VCaP (cell line): Measurements from ENCODE around the gene PDLIM7.

ENCODE experiments used
- H3K27ac ChIP-seq: fragments of 450-650 bp; 2 replicates; pipeline ENCODE4 v1.5.1; 2017
- TF ChIP-seq, protein P1 (sequence below): fragments of 450-650 bp; conservative IDR thresholded peaks from 2 replicates; pipeline ENCODE4 v1.5.1; 2017; ENCODE audit warnings: mild to moderate bottlenecking, moderate library complexity

PDLIM7 gene

DNA sequence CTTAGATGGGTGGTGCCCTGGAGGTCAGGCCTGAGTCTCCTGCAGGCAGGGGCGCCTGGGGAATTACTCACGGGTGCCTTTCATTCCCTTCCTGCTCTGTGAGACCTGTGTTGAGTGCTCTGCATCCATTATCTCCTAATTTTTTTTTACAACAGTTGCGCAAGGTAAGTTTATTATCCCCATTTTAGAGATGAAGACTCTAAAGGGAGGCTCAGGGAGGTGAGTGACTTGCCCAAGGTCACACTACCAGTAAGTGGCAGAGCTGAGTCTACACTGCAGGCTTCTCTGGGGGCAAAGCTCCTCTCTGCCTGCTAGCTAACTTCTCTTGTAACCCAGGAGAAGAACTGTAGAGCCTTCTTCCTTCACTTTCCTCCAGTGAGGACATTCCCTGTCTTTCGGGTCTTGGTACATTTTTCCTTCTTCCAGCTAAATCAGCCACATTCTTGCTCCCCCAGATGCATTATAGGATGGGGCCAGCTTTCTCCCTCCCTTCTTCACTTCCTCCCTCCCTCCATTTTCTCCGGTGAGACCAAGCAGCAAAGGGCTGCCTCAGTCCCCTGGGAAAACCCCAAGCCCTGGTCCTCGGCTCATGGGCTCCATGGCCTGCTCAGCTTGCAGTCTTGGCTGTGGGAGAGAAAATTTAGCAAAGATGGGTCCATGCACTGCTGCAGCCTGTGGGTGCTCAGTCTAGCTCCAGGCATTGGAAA lies 49.0 kb downstream of the PDLIM7 start:
- H3K27ac ChIP-seq = peak overlapping the region; percentile 97
- TF ChIP-seq, protein P1, sequence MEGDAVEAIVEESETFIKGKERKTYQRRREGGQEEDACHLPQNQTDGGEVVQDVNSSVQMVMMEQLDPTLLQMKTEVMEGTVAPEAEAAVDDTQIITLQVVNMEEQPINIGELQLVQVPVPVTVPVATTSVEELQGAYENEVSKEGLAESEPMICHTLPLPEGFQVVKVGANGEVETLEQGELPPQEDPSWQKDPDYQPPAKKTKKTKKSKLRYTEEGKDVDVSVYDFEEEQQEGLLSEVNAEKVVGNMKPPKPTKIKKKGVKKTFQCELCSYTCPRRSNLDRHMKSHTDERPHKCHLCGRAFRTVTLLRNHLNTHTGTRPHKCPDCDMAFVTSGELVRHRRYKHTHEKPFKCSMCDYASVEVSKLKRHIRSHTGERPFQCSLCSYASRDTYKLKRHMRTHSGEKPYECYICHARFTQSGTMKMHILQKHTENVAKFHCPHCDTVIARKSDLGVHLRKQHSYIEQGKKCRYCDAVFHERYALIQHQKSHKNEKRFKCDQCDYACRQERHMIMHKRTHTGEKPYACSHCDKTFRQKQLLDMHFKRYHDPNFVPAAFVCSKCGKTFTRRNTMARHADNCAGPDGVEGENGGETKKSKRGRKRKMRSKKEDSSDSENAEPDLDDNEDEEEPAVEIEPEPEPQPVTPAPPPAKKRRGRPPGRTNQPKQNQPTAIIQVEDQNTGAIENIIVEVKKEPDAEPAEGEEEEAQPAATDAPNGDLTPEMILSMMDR = no peak

DNA sequence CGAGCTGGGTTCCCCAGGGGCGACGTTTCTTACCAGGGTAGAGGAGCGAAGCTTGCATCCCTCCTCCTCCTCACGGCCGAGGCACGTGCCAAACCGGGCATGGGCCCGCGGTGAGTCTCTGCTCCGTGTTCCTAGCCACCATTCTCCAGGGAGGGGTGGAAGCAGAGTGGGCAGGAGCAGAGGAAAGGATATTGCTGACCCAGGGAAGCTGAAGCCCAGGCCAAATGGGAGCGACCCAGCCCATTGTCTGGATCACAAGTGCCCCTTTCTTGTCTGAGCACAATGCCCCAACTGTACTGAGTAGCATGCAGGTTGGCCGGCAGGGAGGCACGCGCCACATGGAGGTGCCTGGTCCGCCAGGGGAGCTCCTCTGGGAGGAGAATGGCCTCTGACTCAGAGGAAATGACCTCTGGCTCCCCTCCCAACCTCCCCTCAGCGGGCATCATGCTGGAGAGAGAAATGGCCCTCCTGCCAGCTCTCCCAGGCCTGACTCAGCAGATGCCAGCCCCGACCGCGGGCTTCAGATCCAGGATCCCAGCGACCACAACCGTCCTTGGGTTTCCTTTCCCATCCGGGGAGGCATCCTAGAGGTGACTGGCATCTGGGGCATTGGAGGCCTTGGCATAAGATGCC lies 49.7 kb downstream of the PDLIM7 start:
- TF ChIP-seq, protein P1 = no peak
- H3K27ac ChIP-seq = peak overlapping the region; percentile 97

DNA sequence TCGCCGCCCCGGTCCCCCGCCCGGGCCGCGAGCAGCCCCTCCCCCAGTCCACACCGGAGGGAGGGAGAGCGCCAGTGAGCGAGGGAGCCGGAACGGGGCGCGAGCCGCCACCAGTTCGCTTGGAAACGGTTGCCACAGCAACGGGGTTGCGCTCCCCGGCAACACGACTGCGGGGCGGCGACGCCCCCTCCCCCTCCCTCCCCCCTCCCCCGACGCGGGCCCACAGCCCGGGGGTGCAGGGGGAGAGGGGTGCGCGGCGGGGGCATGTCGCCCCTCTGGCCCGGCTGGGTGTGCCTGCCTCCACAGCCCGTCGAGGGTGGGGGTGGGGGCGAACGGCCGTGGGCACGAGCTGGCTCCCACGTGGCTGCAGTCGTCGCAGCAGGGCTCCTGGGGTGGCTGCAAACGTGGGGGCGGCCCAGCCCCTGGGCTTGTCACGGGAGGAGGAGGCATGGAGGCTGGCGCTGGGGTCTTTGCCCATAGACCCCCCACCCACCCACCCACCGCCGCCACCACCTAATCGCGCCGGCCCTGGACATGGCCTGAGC lies 50.3 kb downstream of the PDLIM7 start:
- TF ChIP-seq, protein P1 = no peak
- peak overlapping the region; percentile 97 for H3K27ac ChIP-seq

DNA sequence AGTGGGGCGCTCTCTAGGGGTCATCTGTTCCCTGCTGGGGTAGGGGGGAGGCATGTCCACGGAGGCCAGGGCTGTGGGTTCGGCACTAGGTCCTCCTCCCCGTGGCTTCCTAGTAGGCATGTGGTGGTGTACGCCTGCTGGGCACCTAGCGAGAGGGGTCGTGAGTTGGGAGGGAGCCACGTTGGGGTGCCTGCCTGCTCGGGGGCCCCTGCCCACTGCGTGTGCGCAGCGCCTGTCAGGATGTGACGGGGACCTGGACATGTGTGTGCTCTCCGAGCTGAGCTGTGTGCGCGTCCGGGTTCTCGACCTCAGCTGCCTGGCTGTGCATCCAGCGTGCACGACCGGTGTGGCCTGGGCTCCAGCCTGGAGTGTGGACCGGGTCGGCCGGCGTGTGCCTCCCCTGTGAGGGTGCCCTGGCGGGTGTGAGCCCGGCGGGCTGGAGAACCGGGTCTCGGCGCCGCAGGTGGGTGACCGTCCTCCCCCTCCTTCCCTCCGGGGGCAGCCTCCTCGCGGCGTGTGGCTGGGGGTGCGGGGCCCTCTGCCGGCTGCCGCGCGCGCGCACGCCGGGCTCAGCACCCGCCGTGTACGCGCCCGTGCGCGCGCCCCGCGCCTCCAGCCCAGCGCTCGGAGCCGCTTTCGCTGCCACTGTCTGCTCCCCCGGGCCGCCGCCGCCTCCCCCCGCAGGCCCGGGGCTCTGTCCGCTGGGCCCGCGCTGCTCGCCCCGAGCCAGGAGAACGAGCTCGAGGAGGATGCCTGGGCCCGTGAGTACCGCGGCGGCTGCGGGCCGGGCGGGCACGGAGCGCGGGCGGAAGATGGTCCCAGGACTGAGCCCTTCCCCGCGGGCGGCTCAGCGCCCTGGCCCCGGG lies 51.0 kb downstream of the PDLIM7 start, which contains the start of gene PRR7:
Gene PRR7 (plus strand): TSS at position 615 of the 866 bp plus-strand sequence. CDS start 8,254 bp downstream, outside the sequence.
- peak within 1 kb of the TSS; percentile 97 for H3K27ac ChIP-seq
- TF ChIP-seq, protein P1 = peak; percentile 19; the same call in 1 of the 2 replicates

DNA sequence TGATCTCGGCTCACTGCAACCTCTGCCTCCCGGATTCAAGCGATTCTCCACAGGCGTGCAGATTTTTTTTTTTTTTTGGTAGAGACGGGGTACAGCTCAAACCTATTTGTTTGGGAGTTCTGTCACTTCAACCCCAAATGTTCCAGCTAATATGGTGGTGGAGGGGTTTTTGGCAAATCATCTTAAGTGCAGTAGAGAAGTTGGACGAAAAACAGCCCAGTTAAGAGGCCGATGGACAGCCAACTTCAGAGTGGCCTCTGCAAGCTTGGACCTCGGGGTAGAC lies 51.5 kb downstream of the PDLIM7 start:
- TF ChIP-seq, protein P1 = no peak
- peak overlapping the region; percentile 97 for H3K27ac ChIP-seq

DNA sequence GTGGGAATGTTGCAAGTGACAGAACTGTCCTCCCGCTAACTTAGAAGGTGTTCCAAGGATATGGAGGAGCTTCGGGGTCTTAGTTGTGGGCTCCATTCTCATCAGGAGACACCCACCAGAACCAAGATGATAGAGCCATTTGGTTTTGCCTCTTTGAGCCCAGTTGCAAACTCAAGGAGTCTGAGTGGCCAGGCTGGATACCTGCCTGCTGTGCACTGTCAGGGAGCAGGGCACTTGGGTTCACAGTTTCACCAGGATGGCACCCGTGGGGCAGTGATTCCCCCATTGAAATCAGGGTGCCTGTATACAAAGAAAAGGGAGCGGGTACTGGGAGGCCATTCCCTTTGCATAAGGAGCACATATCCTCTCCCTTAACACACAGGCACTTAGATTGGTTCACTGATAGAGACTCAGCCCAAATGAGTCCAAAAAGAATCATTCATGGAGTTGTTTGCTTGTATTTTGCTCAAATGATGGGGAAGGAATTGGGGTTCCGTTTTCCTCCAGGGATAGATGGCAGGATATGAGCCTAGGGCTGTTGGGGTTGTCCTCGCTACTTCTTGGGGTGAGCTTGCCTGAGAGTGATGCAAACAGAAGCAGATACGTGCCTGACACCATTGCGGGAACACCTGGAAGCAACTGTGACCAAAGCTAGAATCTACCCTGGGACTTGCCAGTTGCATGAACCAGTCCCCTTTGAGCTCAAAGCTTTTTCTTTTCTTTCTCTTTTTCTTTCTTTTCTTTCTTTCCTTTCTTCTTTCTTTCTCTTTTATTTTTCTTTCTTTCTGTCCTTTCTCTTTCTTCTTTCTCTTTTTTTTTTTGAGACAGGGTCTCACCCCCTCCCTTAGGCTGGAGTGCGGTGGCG lies 52.1 kb downstream of the PDLIM7 start:
- H3K27ac ChIP-seq = peak overlapping the region; percentile 97

More for the DNA sequence above, 52.1 kb downstream of the PDLIM7 start:
- TF ChIP-seq, protein P1 = no peak
